ENCODE data around the gene CACNA1D.

DNA sequence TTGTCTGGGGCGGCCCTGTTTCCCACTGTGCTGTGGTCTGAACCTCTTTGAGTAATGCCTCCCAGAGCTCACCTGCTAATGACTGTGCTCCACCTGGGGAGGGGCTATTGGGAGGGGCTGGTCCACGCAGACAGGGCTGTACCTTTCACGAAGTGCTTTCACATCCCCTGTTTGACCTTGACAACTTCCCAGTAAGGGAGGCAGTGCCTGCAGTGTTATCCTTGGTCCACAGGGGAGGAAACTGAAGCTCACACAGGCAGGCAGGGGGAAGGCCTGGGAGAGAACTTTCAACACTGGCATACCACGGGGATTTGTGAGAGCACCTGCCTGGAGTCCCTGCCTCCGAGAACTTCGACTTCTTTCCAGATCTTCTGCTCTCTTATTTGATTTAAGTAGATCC is 91.2 kb downstream of the CACNA1D start:
- TF ChIP-seq POLR2AphosphoS5 (IDR thresholded peaks at IDR 0.05) (no peak), POLR2A (IDR thresholded peaks at IDR 0.05) (no peak)
- TF ChIP-seq, protein P1, sequence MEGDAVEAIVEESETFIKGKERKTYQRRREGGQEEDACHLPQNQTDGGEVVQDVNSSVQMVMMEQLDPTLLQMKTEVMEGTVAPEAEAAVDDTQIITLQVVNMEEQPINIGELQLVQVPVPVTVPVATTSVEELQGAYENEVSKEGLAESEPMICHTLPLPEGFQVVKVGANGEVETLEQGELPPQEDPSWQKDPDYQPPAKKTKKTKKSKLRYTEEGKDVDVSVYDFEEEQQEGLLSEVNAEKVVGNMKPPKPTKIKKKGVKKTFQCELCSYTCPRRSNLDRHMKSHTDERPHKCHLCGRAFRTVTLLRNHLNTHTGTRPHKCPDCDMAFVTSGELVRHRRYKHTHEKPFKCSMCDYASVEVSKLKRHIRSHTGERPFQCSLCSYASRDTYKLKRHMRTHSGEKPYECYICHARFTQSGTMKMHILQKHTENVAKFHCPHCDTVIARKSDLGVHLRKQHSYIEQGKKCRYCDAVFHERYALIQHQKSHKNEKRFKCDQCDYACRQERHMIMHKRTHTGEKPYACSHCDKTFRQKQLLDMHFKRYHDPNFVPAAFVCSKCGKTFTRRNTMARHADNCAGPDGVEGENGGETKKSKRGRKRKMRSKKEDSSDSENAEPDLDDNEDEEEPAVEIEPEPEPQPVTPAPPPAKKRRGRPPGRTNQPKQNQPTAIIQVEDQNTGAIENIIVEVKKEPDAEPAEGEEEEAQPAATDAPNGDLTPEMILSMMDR (IDR thresholded peaks at IDR 0.05): no peak
